K562 (cell line): Measurements from ENCODE around the gene TCOF1. TPM values are rescaled to one million over a fixed set of nuclear protein-coding genes. Genes with fewer than 3 reads are reported as not detected.
A peak's percentile ranks its signal among the peaks of the same experiment; 100 is the strongest.

Experiments used
- BCLAF1 ChIP-seq, 2 experiments: fragments of 450-650 bp in 1 of 2; IDR thresholded peaks; 2 replicates each; pipeline ENCODE4 v1.6.1; 2011 to 2017; ENCODE audit warnings: low read depth in 2 of 2, antibody characterized with exemption in 1 of 2, borderline replicate concordance in 1 of 2, low read length in 1 of 2, mild to moderate bottlenecking in 1 of 2, mixed read lengths in 1 of 2; ENCODE audit not compliant: control insufficient read depth in 1 of 2
- BRCA1 ChIP-seq, 2 experiments: fragments of 450-650 bp in 1 of 2; sonication (generic) in 1 of 2; formaldehyde crosslinking in 1 of 2; IDR thresholded peaks; 2 replicates each; pipeline versions ENCODE4 v1.5.0 to v1.6.1; 2017 to 2020; ENCODE audit warnings: mild to moderate bottlenecking in 1 of 2, missing genetic modification reagents in 1 of 2
- GABPB2 ChIP-seq: fragments of 250-450 bp; sonication (Bioruptor Pico); conservative IDR thresholded peaks from 2 replicates; pipeline ENCODE4 v1.5.1; 2021; ENCODE audit warnings: mild to moderate bottlenecking
- GATA2 ChIP-seq: sonication (generic); formaldehyde crosslinking; IDR thresholded peaks from 2 replicates; pipeline ENCODE4 v1.4.0; 2020; ENCODE audit warnings: mild to moderate bottlenecking, missing genetic modification reagents
- MGA ChIP-seq: fragments of 450-650 bp; IDR thresholded peaks from 2 replicates; pipeline ENCODE4 v1.6.1; 2016; ENCODE audit warnings: mild to moderate bottlenecking, moderate library complexity
- NFIC ChIP-seq: fragments of 450-650 bp; IDR thresholded peaks from 2 replicates; pipeline ENCODE4 v1.6.1; 2017; ENCODE audit warnings: mild to moderate bottlenecking, inconsistent platforms
- NFIX ChIP-seq: fragments of 250-450 bp; sonication (Bioruptor Pico); IDR thresholded peaks from 2 replicates; pipeline ENCODE4 v1.4.0; 2020; ENCODE audit warnings: low read depth, mild to moderate bottlenecking, moderate library complexity
- ZNF165 ChIP-seq: fragments of 250-450 bp; sonication (Bioruptor Pico); IDR thresholded peaks from 2 replicates; pipeline ENCODE4 v1.4.0; 2020; ENCODE audit warnings: borderline replicate concordance
- ZNF263 ChIP-seq: sonication (generic); formaldehyde crosslinking; IDR thresholded peaks from 2 replicates; pipeline ENCODE4 v1.8.0; 2022; ENCODE audit warnings: mild to moderate bottlenecking, missing genetic modification reagents, borderline replicate concordance
- polyA plus RNA-seq, 8 experiments: library from polyadenylated mRNA; depleted of rRNA in 4 of 8; stranded (reverse) in 5 of 8; unstranded in 3 of 8; fragments of >200 nt; fragmentation: Nextera tagmentation in 2 of 8; fragmentation: Illumina TruSeq in 1 of 8; extraction: Ambion mirVana in 2 of 8; extraction: Trizol in 1 of 8; gene quantifications; 2 replicates each; pipeline versions ENCODE4 v1.2.1 to v1.2.3, GENCODE V29; 2011 to 2014; ENCODE audit warnings: inconsistent platforms in 1 of 8, missing spikeins in 1 of 8
- total RNA-seq, 7 experiments: library from RNA; depleted of rRNA in 6 of 7; stranded (reverse); fragments of >200 nt in 6 of 7; fragmentation: Illumina TruSeq in 2 of 7; extraction: Trizol in 2 of 7; gene quantifications; 2 replicates each; pipeline versions ENCODE4 v1.2.1 to v1.2.3, GENCODE V29; 2011 to 2021; ENCODE audit warnings: low replicate concordance in 1 of 7
- TF ChIP-seq, protein P1 (sequence below): fragments of 450-650 bp; formaldehyde crosslinking; IDR thresholded peaks from 2 replicates; pipeline ENCODE4 v1.4.0; 2022; ENCODE audit warnings: mild to moderate bottlenecking, moderate library complexity

TCOF1 gene
- total and polyA plus RNA-seq, 9 of the 15 experiments (the other 6 are each of a cell fraction or from before 2014, with no cell fraction given), result 9.8 to 134 (median 61.7) TPM

DNA sequence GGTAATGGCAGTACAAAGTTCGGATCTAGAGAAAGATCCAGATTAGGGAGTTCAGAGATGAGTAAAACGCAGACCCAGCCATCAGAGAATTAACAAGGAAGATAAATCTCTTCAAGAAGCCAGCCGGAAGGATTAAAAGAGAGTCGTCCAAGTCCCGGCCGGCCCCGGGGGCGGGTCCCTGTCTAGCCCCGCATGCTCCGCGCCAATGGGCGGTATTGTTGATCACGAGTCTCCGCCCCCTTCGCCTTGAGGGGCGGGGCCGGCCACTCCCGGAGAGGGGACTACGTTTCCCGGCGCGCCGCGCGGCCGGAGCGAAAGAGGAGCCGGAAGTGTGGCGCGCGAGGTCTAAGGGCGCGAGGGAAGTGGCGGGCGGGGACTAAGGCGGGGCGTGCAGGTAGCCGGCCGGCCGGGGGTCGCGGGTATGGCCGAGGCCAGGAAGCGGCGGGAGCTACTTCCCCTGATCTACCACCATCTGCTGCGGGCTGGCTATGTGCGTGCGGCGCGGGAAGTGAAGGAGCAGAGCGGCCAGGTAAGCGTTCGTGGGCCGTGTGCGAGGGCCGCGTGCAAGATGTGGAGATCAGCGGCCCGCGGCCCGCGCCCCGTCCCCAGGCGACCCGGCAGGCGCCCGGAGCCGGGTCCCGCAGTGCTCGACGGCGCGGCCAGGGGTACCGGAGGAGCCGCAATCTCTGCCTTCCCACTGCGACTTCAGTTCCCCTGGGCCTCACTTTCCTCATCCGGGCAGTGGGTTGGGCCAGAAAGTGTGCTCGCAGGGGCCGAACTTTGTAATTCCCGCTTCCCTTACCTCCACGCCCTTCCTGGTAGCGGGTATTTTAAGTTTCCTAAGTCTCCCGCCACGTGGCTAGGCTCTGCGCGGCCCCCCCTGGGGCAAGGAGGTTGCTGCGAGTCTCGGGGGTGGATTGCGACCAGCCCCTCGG is at the start of gene TCOF1 (continued):
- TF ChIP-seq ZNF263 (CRISPR knock-in tag), result no peak
- TF ChIP-seq ZNF165 (CRISPR knock-in tag), result no peak
- no peak; the same call in 1 of the 2 replicates for TF ChIP-seq GATA2 (CRISPR knock-in tag)
- no peak for TF ChIP-seq GABPB2
- TF ChIP-seq BRCA1 (IDR thresholded peaks at IDR 0.05), result no peak
- 0 out of 2 replicates have a peak, but pooled peaks have one; percentile 58 for TF ChIP-seq BRCA1 (CRISPR knock-in tag; IDR thresholded peaks at IDR 0.05)
- no peak for TF ChIP-seq BCLAF1 (IDR thresholded peaks at IDR 0.05; ENCODE audit: borderline replicate concordance in 1 of 2, control insufficient read depth in 1 of 2, low read depth in 2 of 2, low read length in 1 of 2)
- TF ChIP-seq MGA, result 0 out of 2 replicates have a peak, but pooled peaks have one; percentile 29
- no peak for TF ChIP-seq NFIX (CRISPR knock-in tag)
- TF ChIP-seq, protein P1, sequence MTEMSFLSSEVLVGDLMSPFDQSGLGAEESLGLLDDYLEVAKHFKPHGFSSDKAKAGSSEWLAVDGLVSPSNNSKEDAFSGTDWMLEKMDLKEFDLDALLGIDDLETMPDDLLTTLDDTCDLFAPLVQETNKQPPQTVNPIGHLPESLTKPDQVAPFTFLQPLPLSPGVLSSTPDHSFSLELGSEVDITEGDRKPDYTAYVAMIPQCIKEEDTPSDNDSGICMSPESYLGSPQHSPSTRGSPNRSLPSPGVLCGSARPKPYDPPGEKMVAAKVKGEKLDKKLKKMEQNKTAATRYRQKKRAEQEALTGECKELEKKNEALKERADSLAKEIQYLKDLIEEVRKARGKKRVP, result no peak
- no peak for TF ChIP-seq NFIC
